GM19238 (cell line): ENCODE results near the gene OAT.
"Not testable (repeated sequence)": the region's sequence is repeated elsewhere in the genome, so short reads cannot be mapped to it uniquely, and the experiment has no call there.

Experiments
- DNase-seq: peaks from one replicate; pipeline ENCODE4 v3.0.0; 2011; ENCODE audit warnings: low spot score; ENCODE audit not compliant: insufficient read length

OAT gene

GRCh38 chr10:124447751-124448466, 29.2 kb upstream of the OAT start:
- DNase-seq: no peak

- no peak for DNase-seq
These were observed 28.4 kb upstream of the OAT start for GRCh38 chr10:124446830-124447750.

- not testable (repeated sequence) for DNase-seq
These were observed 23.0 kb upstream of the OAT start for GRCh38 chr10:124441694-124442093.

- DNase-seq: no peak
These were observed 17.5 kb upstream of the OAT start for GRCh38 chr10:124436191-124436638.

- DNase-seq: not testable (repeated sequence)
These were observed 17.0 kb upstream of the OAT start for GRCh38 chr10:124435683-124436082.

- no peak for DNase-seq
These were observed 14.7 kb upstream of the OAT start for GRCh38 chr10:124433461-124433860.

GRCh38 chr10:124430077-124430476, 11.4 kb upstream of the OAT start:
- no peak for DNase-seq

- no peak for DNase-seq
These were observed 10.9 kb upstream of the OAT start for GRCh38 chr10:124429576-124429975.

GRCh38 chr10:124428207-124428777, 9.6 kb upstream of the OAT start:
- DNase-seq: no peak

GRCh38 chr10:124425227-124425962, 6.7 kb upstream of the OAT start:
- no peak for DNase-seq

- no peak for DNase-seq
These were observed 5.1 kb upstream of the OAT start for GRCh38 chr10:124423813-124424212.

- DNase-seq: no peak
These were observed 4.0 kb upstream of the OAT start for GRCh38 chr10:124422742-124423141.

GRCh38 chr10:124420254-124420653, 1.5 kb upstream of the OAT start:
- no peak for DNase-seq

- no peak for DNase-seq
These were observed 912 bp upstream of the OAT start for GRCh38 chr10:124419635-124420034.

GRCh38 chr10:124417895-124418725, 613 bp downstream of the OAT start:
- DNase-seq: no peak

GRCh38 chr10:124416733-124417132, 2.0 kb downstream of the OAT start:
- DNase-seq: no peak

- DNase-seq: no peak
These were observed 3.5 kb downstream of the OAT start for GRCh38 chr10:124415210-124415609.

- no peak for DNase-seq
These were observed 4.6 kb downstream of the OAT start for GRCh38 chr10:124414076-124414475.

- DNase-seq: no peak
These were observed 9.0 kb downstream of the OAT start for GRCh38 chr10:124409696-124410095.

GRCh38 chr10:124408357-124408756, 10.4 kb downstream of the OAT start:
- no peak for DNase-seq

GRCh38 chr10:124407456-124407855, 11.3 kb downstream of the OAT start:
- no peak for DNase-seq
